SK-N-MC (cell line): Measurements from ENCODE around the gene PAFAH1B1.
"Not testable (repeated sequence)": the region's sequence is repeated elsewhere in the genome, so short reads cannot be mapped to it uniquely, and the experiment has no call there.

Source experiments
- DNase-seq: peaks from one replicate; pipeline ENCODE4 v3.0.0-alpha.2; 2011; ENCODE audit warnings: low read depth, low spot score
- H3K27ac ChIP-seq: fragments of 200-600 bp; sonication (generic); 2 replicates; pipeline ENCODE4 v1.5.1; 2016; ENCODE audit warnings: mixed run types
- H3K36me3 ChIP-seq: fragments of 200-600 bp; sonication (generic); 2 replicates; pipeline ENCODE4 v1.6.1; 2017; ENCODE audit warnings: antibody characterized with exemption, low read length, mixed read lengths; ENCODE audit not compliant: insufficient read depth
- H3K4me3 ChIP-seq: fragments of 200-600 bp; sonication (generic); 2 replicates; pipeline ENCODE4 v1.5.1; 2016
- H3K9ac ChIP-seq: fragments of 200-600 bp; sonication (generic); 2 replicates; pipeline ENCODE4 v1.8.0; 2017; ENCODE audit warnings: mixed run types, mixed read lengths; ENCODE audit not compliant: insufficient read length
- H3K9me3 ChIP-seq: fragments of 200-600 bp; sonication (generic); 2 replicates; pipeline ENCODE4 v1.6.1; 2017; ENCODE audit warnings: low read depth, mild to moderate bottlenecking, antibody characterized with exemption, low read length, moderate library complexity, mixed read lengths
- EZH2 ChIP-seq: fragments of 200-600 bp; sonication (generic); IDR thresholded peaks from one replicate; pipeline ENCODE4 v1.6.1; 2017; ENCODE audit warnings: antibody characterized with exemption
- FOXP2 ChIP-seq: optimal IDR thresholded peaks from 2 replicates; pipeline ENCODE3; 2011; ENCODE audit warnings: mild to moderate bottlenecking, moderate library complexity; ENCODE audit not compliant: insufficient read depth; ENCODE audit errors: extremely low read length, control extremely low read depth
- POLR2AphosphoS5 ChIP-seq: IDR thresholded peaks from 2 replicates; pipeline ENCODE4 v1.6.1; 2012; ENCODE audit warnings: mild to moderate bottlenecking, low read depth, low read length, borderline replicate concordance

The PAFAH1B1 gene

GRCh38 chr17:2672026-2672425 lies 78.6 kb downstream of the PAFAH1B1 start:
- H3K9ac ChIP-seq: no peak overlapping the region
- peaks cover 88% of the 10 kb centered on the region for H3K36me3 ChIP-seq
- H3K27ac ChIP-seq: no peak overlapping the region
- DNase-seq: no peak
- H3K4me3 ChIP-seq: no peak overlapping the region
- no peak for TF ChIP-seq EZH2
- TF ChIP-seq POLR2AphosphoS5: no peak
- no peak for TF ChIP-seq FOXP2
- no peaks in the 10 kb centered on the region for H3K9me3 ChIP-seq

GRCh38 chr17:2679247-2679646 lies 85.8 kb downstream of the PAFAH1B1 start:
- H3K27ac ChIP-seq, H3K9ac ChIP-seq, H3K9me3 ChIP-seq, DNase-seq, H3K4me3 ChIP-seq: not testable (repeated sequence)
- peaks cover 89% of the 10 kb centered on the region for H3K36me3 ChIP-seq

GRCh38 chr17:2680961-2681360 lies 87.5 kb downstream of the PAFAH1B1 start:
- TF ChIP-seq POLR2AphosphoS5: no peak
- no peak for TF ChIP-seq EZH2
- TF ChIP-seq FOXP2: no peak
- H3K36me3 ChIP-seq: peaks cover 76% of the 10 kb centered on the region
- H3K9ac ChIP-seq: no peak overlapping the region
- H3K9me3 ChIP-seq: no peaks in the 10 kb centered on the region
- DNase-seq: no peak
- no peak overlapping the region for H3K4me3 ChIP-seq
- H3K27ac ChIP-seq: no peak overlapping the region

- TF ChIP-seq EZH2 (no peak), POLR2AphosphoS5 (no peak)
- no peak overlapping the region for H3K4me3 ChIP-seq
- no peak overlapping the region for H3K9ac ChIP-seq
- peaks cover 69% of the 10 kb centered on the region for H3K36me3 ChIP-seq
- peak overlapping the region; percentile 19; the same call in 1 of the 2 replicates for H3K27ac ChIP-seq
- H3K9me3 ChIP-seq: no peaks in the 10 kb centered on the region
- DNase-seq: no peak
Observed at GRCh38 chr17:2681650-2682049, 88.2 kb downstream of the PAFAH1B1 start.

GRCh38 chr17:2682176-2682938 lies 88.9 kb downstream of the PAFAH1B1 start:
- TF ChIP-seq EZH2 (no peak), POLR2AphosphoS5 (no peak), FOXP2 (no peak)
- no peaks in the 10 kb centered on the region for H3K9me3 ChIP-seq
- DNase-seq: no peak
- H3K36me3 ChIP-seq: peaks cover 62% of the 10 kb centered on the region
- no peak overlapping the region for H3K9ac ChIP-seq
- no peak overlapping the region for H3K4me3 ChIP-seq
- H3K27ac ChIP-seq: peak overlapping the region; percentile 19; the same call in 1 of the 2 replicates

- Histone ChIP-seq H3K36me3 (peaks cover 53% of the 10 kb centered on the region), H3K9me3 (no peaks in the 10 kb centered on the region), H3K9ac (no peak overlapping the region), H3K27ac (0 out of 2 replicates have a peak overlapping the region, but pooled peaks have one; percentile 25), H3K4me3 (no peak overlapping the region)
- no peak for TF ChIP-seq EZH2
- TF ChIP-seq FOXP2: no peak
- no peak for TF ChIP-seq POLR2AphosphoS5
- no peak for DNase-seq
Observed at GRCh38 chr17:2683912-2684311, 90.5 kb downstream of the PAFAH1B1 start.

GRCh38 chr17:2684549-2684948 lies 91.1 kb downstream of the PAFAH1B1 start:
- TF ChIP-seq POLR2AphosphoS5 (no peak), EZH2 (no peak), FOXP2 (no peak)
- H3K27ac ChIP-seq: peak overlapping the region; percentile 25; the same call in 1 of the 2 replicates
- no peak for DNase-seq

GRCh38 chr17:2685696-2686095 lies 92.2 kb downstream of the PAFAH1B1 start:
- H3K9ac ChIP-seq: no peak overlapping the region
- TF ChIP-seq FOXP2 (no peak), POLR2AphosphoS5 (no peak), EZH2 (no peak)

More at GRCh38 chr17:2684549-2684948, 91.1 kb downstream of the PAFAH1B1 start:
- Histone ChIP-seq H3K9me3 (no peaks in the 10 kb centered on the region), H3K36me3 (peaks cover 46% of the 10 kb centered on the region), H3K4me3 (no peak overlapping the region), H3K9ac (no peak overlapping the region)

GRCh38 chr17:2687074-2687418 lies 93.6 kb downstream of the PAFAH1B1 start:
- no peak for DNase-seq
- Histone ChIP-seq H3K36me3 (peaks cover 28% of the 10 kb centered on the region), H3K9me3 (no peaks in the 10 kb centered on the region), H3K27ac (peak overlapping the region; percentile 68), H3K9ac (no peak overlapping the region), H3K4me3 (no peak overlapping the region)
- TF ChIP-seq EZH2 (no peak), FOXP2 (no peak), POLR2AphosphoS5 (no peak)

More at GRCh38 chr17:2685696-2686095, 92.2 kb downstream of the PAFAH1B1 start:
- Histone ChIP-seq H3K9me3 (no peaks in the 10 kb centered on the region), H3K4me3 (no peak overlapping the region), H3K27ac (peak overlapping the region; percentile 60; the same call in 1 of the 2 replicates), H3K36me3 (peaks cover 35% of the 10 kb centered on the region)
- no peak for DNase-seq
